NCI-H1092 (cell line): ENCODE measurements around the gene HGS.

ENCODE experiments used
- DNase-seq: peaks from one replicate; lab custom pipeline; 2025; lab: John Stamatoyannopoulos, UW

The HGS gene

GRCh38 chr17:81683584-81684441 is at the start of gene HGS, which contains the start of gene ARL16:
TSS of gene HGS (plus strand) at chr17:81684011. CDS start at chr17:81684067, 56 bp downstream.
TSS of gene ARL16 (minus strand) at chr17:81683797. CDS start at chr17:81683753, 44 bp downstream.
- peak; percentile 99 for DNase-seq

GRCh38 chr17:81635431-81635830 is 48.4 kb upstream of the HGS start:
- DNase-seq, result no peak

- DNase-seq, result peak; percentile 7
Measured at GRCh38 chr17:81635973-81636504, 47.8 kb upstream of the HGS start.

GRCh38 chr17:81636505-81637288 is 47.1 kb upstream of the HGS start, which contains the start of the genes NPLOC4 and TSPAN10:
TSS of gene NPLOC4 (minus strand) at chr17:81637112. CDS start at chr17:81636930, 182 bp downstream.
TSS of gene TSPAN10 (plus strand) at chr17:81637196. CDS start at chr17:81642413, 5,217 bp downstream.
- DNase-seq, result peak; percentile 61

GRCh38 chr17:81638683-81639082 is 45.1 kb upstream of the HGS start:
- no peak for DNase-seq

- no peak for DNase-seq
Measured at GRCh38 chr17:81640011-81640410, 43.8 kb upstream of the HGS start.

GRCh38 chr17:81641825-81642489 is 41.9 kb upstream of the HGS start:
- DNase-seq, result no peak

GRCh38 chr17:81644496-81644895 is 39.3 kb upstream of the HGS start:
- no peak for DNase-seq

- no peak for DNase-seq
Measured at GRCh38 chr17:81644976-81645952, 38.5 kb upstream of the HGS start.

- no peak for DNase-seq
Measured at GRCh38 chr17:81646869-81647600, 36.8 kb upstream of the HGS start.

GRCh38 chr17:81647640-81648012 is 36.2 kb upstream of the HGS start:
- DNase-seq, result no peak

- DNase-seq, result no peak
Measured at GRCh38 chr17:81648013-81648706, 35.7 kb upstream of the HGS start.

- DNase-seq, result no peak
Measured at GRCh38 chr17:81648707-81649085, 35.1 kb upstream of the HGS start.

GRCh38 chr17:81650951-81651350 is 32.9 kb upstream of the HGS start:
- no peak for DNase-seq

- no peak for DNase-seq
Measured at GRCh38 chr17:81651692-81652091, 32.1 kb upstream of the HGS start.

- DNase-seq, result no peak
Measured at GRCh38 chr17:81652906-81653771, 30.7 kb upstream of the HGS start.

GRCh38 chr17:81655378-81656117 is 28.3 kb upstream of the HGS start:
- DNase-seq, result no peak
